WTC11 (cell line): ENCODE measurements around the gene CTNNA1. TPM values are rescaled to one million over a fixed set of nuclear protein-coding genes. Genes with fewer than 3 reads are reported as not detected.

Experiments
- ATAC-seq: fragments of 200-7000 bp; cut with Tn5 transposase; 2 replicates; pipeline ENCODE4 v1.10.0; 2021; ENCODE audit warnings: mild to moderate bottlenecking, moderate library complexity
- CTCF ChIA-PET: fragments of 300-600 bp; sonication (Branson Sonifier 250); formaldehyde crosslinking; loops from one replicate; lab custom pipeline; 2021; ENCODE audit warnings: antibody characterized with exemption; lab: Charles Lee
- POLR2A ChIA-PET: fragments of 350-600 bp; sonication (Branson Sonifier 250); formaldehyde crosslinking; loops from one replicate; lab custom pipeline; 2021; ENCODE audit warnings: antibody characterized with exemption; lab: Charles Lee
- DNase-seq: peaks from one replicate; pipeline ENCODE4 v3.0.0; 2021; ENCODE audit warnings: low spot score
- H3K27ac Mint-ChIP-seq: 2 replicates; pipeline ENCODE4 v1.8.0; 2021; ENCODE audit warnings: mixed read lengths
- H3K27me3 Mint-ChIP-seq: 2 replicates; pipeline ENCODE4 v1.8.0; 2021; ENCODE audit warnings: low read depth, mild to moderate bottlenecking, moderate library complexity, mixed read lengths
- H3K36me3 Mint-ChIP-seq: 2 replicates; pipeline ENCODE4 v1.8.0; 2021; ENCODE audit warnings: mixed read lengths
- H3K4me1 Mint-ChIP-seq: 2 replicates; pipeline ENCODE4 v1.8.0; 2022; ENCODE audit warnings: mixed read lengths
- H3K4me3 Mint-ChIP-seq: 2 replicates; pipeline ENCODE4 v1.8.0; 2021; ENCODE audit warnings: mild to moderate bottlenecking, moderate library complexity, mixed read lengths
- H3K9me3 Mint-ChIP-seq: 2 replicates; pipeline ENCODE4 v1.8.0; 2021; ENCODE audit warnings: mixed read lengths
- ATF1 ChIP-seq: sonication (generic); formaldehyde crosslinking; IDR thresholded peaks from 2 replicates; pipeline ENCODE4 v1.8.1; 2023; ENCODE audit warnings: mild to moderate bottlenecking, moderate library complexity, missing genetic modification reagents
- ETV6 ChIP-seq: sonication (generic); formaldehyde crosslinking; IDR thresholded peaks from 2 replicates; pipeline ENCODE4 v1.8.1; 2022; ENCODE audit warnings: mild to moderate bottlenecking, missing genetic modification reagents
- GRHL2 ChIP-seq: fragments of 250-450 bp; sonication (Bioruptor Pico); IDR thresholded peaks from 2 replicates; pipeline ENCODE4 v1.8.0; 2022; ENCODE audit warnings: mild to moderate bottlenecking, moderate library complexity; ENCODE audit not compliant: insufficient replicate concordance, severe bottlenecking
- NFYB ChIP-seq: sonication (generic); formaldehyde crosslinking; conservative IDR thresholded peaks from 2 replicates; pipeline ENCODE4 v1.8.0; 2022; ENCODE audit warnings: low read depth, missing genetic modification reagents
- NR2C2 ChIP-seq: sonication (generic); formaldehyde crosslinking; IDR thresholded peaks from 2 replicates; pipeline ENCODE4 v1.8.0; 2022; ENCODE audit warnings: mild to moderate bottlenecking, missing genetic modification reagents
- PRRX2 ChIP-seq: fragments of 250-450 bp; sonication (Bioruptor Pico); IDR thresholded peaks from 2 replicates; pipeline ENCODE4 v1.8.0; 2021; ENCODE audit warnings: mild to moderate bottlenecking
- RORB ChIP-seq: fragments of 250-450 bp; sonication (Bioruptor Pico); IDR thresholded peaks from 2 replicates; pipeline ENCODE4 v1.9.0; 2021; ENCODE audit warnings: mild to moderate bottlenecking
- TEAD1 ChIP-seq: sonication (generic); formaldehyde crosslinking; IDR thresholded peaks from 2 replicates; pipeline ENCODE4 v1.8.0; 2022; ENCODE audit warnings: mild to moderate bottlenecking, missing genetic modification reagents
- TP53 ChIP-seq: sonication (generic); formaldehyde crosslinking; IDR thresholded peaks from 2 replicates; pipeline ENCODE4 v1.8.1; 2023; ENCODE audit warnings: mild to moderate bottlenecking, missing genetic modification reagents
- ZNF121 ChIP-seq: sonication (generic); formaldehyde crosslinking; IDR thresholded peaks from 2 replicates; pipeline ENCODE4 v1.8.0; 2023; ENCODE audit warnings: missing genetic modification reagents
- total RNA-seq: library from RNA; stranded (reverse); gene quantifications from 3 replicates; pipeline ENCODE4 v1.2.3, GENCODE V29; 2021
- TF ChIP-seq, protein P1 (sequence below): sonication (generic); formaldehyde crosslinking; IDR thresholded peaks from 2 replicates; pipeline ENCODE4 v1.8.1; 2023; ENCODE audit warnings: mild to moderate bottlenecking, moderate library complexity, missing genetic modification reagents
- TF ChIP-seq, protein P2 (sequence below): fragments of 250-450 bp; sonication (Bioruptor Pico); IDR thresholded peaks from 2 replicates; pipeline ENCODE4 v1.9.0; 2021; ENCODE audit warnings: mild to moderate bottlenecking
- TF ChIP-seq, protein P3 (sequence below): sonication (generic); formaldehyde crosslinking; IDR thresholded peaks from 2 replicates; pipeline ENCODE4 v1.8.1; 2022; ENCODE audit warnings: mild to moderate bottlenecking, moderate library complexity, missing genetic modification reagents
- TF ChIP-seq, protein P4 (sequence below): sonication (generic); formaldehyde crosslinking; IDR thresholded peaks from 2 replicates; pipeline ENCODE4 v1.8.0; 2023; ENCODE audit warnings: missing genetic modification reagents, mild to moderate bottlenecking, borderline replicate concordance
- TF ChIP-seq, protein P5 (sequence below): sonication (generic); formaldehyde crosslinking; conservative IDR thresholded peaks from 2 replicates; pipeline ENCODE4 v1.8.1; 2022; ENCODE audit warnings: mild to moderate bottlenecking, missing genetic modification reagents
- TF ChIP-seq, protein P6 (sequence below): sonication (generic); formaldehyde crosslinking; IDR thresholded peaks from 2 replicates; pipeline ENCODE4 v1.8.0; 2022; ENCODE audit warnings: mild to moderate bottlenecking, missing genetic modification reagents
- TF ChIP-seq, protein P7 (sequence below): sonication (generic); formaldehyde crosslinking; IDR thresholded peaks from 2 replicates; pipeline ENCODE4 v1.8.1; 2023; ENCODE audit warnings: mild to moderate bottlenecking, missing genetic modification reagents, moderate library complexity
- TF ChIP-seq, protein P8 (sequence below): fragments of 250-450 bp; sonication (Bioruptor Pico); conservative IDR thresholded peaks from 2 replicates; pipeline ENCODE4 v1.9.0; 2021; ENCODE audit warnings: mild to moderate bottlenecking
- TF ChIP-seq, protein P9 (sequence below): fragments of 250-450 bp; sonication (Bioruptor Pico); IDR thresholded peaks from 2 replicates; pipeline ENCODE4 v1.8.0; 2021; ENCODE audit warnings: mild to moderate bottlenecking

CTNNA1 gene
- total RNA-seq, 1 experiment from 2014 or later: 309 TPM

DNA sequence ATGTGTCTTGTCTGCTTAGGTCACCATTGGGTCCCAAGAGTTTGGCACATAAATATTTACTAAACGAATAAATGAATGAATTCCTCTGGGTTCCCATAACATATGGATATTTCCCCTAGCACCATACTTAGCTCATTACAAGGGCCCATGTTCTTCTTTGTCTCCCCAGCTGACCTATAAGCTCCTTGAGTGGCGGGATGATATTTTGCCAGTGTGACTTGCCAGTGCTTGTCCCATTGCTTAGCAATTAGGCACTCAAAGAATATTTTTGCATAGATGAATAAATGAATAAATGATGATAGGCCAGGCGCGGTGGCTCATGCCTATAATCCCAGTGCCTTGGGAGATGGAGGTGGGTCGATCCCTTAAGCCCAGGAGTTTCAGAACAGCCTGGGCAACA, 16.9 kb upstream of the CTNNA1 start:
- Mint-ChIP-seq H3K36me3 (no peaks in the 10 kb centered on the region), H3K27me3 (no peaks in the 10 kb centered on the region; the same call in 1 of the 2 replicates), H3K27ac (no peak overlapping the region), H3K4me3 (no peak overlapping the region), H3K4me1 (peaks cover 20% of the 10 kb centered on the region), H3K9me3 (peaks cover 4% of the 10 kb centered on the region; the same call in 1 of the 2 replicates)
- ATAC-seq: no peak
- ChIA-PET POLR2A (interaction anchor here (1.3 kb wide), 1 partner anchor 17 kb away, joined by 5 read pairs; the partner anchor contains the start of gene CTNNA1), CTCF (interaction anchor here (1.5 kb wide), 1 partner anchor 54 kb away, joined by 4 read pairs; no protein-coding TSS in a partner anchor)
- DNase-seq: no peak
- TF ChIP-seq, protein P1, sequence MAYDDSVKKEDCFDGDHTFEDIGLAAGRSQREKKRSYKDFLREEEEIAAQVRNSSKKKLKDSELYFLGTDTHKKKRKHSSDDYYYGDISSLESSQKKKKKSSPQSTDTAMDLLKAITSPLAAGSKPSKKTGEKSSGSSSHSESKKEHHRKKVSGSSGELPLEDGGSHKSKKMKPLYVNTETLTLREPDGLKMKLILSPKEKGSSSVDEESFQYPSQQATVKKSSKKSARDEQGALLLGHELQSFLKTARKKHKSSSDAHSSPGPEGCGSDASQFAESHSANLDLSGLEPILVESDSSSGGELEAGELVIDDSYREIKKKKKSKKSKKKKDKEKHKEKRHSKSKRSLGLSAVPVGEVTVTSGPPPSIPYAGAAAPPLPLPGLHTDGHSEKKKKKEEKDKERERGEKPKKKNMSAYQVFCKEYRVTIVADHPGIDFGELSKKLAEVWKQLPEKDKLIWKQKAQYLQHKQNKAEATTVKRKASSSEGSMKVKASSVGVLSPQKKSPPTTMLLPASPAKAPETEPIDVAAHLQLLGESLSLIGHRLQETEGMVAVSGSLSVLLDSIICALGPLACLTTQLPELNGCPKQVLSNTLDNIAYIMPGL (CRISPR knock-in tag): no peak
- TF ChIP-seq, protein P2, sequence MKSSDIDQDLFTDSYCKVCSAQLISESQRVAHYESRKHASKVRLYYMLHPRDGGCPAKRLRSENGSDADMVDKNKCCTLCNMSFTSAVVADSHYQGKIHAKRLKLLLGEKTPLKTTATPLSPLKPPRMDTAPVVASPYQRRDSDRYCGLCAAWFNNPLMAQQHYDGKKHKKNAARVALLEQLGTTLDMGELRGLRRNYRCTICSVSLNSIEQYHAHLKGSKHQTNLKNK (CRISPR knock-in tag): no peak

DNA sequence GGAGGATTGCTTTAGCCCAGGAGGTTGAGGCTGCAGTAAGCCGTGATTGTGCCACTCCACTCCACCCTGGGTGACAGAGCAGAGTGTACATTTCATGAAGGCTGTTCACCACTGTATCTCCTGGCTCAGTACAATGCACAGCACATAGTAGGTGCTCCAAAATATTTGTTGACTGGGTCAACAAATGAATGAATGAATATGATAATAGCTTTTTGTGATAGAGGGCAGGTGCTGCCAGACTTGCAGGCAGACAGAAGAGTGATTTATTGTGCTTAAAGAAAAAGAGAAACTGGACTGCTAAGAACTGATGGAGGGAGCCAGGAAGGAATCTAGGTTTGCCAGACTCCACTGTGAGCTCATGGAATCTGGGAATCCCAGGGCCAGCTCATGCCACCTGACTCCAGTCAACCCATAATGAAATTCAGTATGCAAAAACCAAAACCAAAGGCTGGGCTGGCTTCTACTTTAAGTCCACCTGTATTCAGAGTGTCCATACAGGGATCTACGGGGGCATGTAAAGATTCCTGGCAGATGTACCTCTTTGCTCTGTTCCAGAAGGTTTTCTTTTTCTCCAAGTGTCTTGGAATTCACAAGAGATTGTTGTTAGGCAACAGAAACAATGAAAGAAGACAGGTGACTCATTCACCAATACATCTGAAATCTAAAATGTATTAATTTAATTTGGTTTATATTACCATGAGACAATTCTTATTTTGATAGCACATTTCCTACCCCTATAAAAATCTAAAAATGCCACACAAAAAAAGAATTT, 15.5 kb upstream of the CTNNA1 start:
- H3K27me3 Mint-ChIP-seq: no peaks in the 10 kb centered on the region; the same call in 1 of the 2 replicates
- ATAC-seq (no peak), DNase-seq (no peak)
- H3K4me3 Mint-ChIP-seq: no peak overlapping the region
- CTCF ChIA-PET: no interaction called here
- POLR2A ChIA-PET: no interaction called here
- H3K9me3 Mint-ChIP-seq: peaks cover 4% of the 10 kb centered on the region; the same call in 1 of the 2 replicates
- no peaks in the 10 kb centered on the region for H3K36me3 Mint-ChIP-seq
- H3K4me1 Mint-ChIP-seq: peaks cover 20% of the 10 kb centered on the region
- 0 out of 2 replicates have a peak overlapping the region, but pooled peaks have one; percentile 41 for H3K27ac Mint-ChIP-seq
- TF ChIP-seq ATF1 (CRISPR knock-in tag) (no peak), NFYB (CRISPR knock-in tag) (no peak), TP53 (no peak), GRHL2 (CRISPR knock-in tag) (no peak), RORB (no peak), PRRX2 (no peak), ZNF121 (CRISPR knock-in tag) (no peak), NR2C2 (CRISPR knock-in tag) (no peak), ETV6 (no peak), TEAD1 (no peak)
- TF ChIP-seq, protein P3, sequence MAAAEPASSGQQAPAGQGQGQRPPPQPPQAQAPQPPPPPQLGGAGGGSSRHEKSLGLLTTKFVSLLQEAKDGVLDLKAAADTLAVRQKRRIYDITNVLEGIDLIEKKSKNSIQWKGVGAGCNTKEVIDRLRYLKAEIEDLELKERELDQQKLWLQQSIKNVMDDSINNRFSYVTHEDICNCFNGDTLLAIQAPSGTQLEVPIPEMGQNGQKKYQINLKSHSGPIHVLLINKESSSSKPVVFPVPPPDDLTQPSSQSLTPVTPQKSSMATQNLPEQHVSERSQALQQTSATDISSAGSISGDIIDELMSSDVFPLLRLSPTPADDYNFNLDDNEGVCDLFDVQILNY: no peak
- TF ChIP-seq, protein P4, sequence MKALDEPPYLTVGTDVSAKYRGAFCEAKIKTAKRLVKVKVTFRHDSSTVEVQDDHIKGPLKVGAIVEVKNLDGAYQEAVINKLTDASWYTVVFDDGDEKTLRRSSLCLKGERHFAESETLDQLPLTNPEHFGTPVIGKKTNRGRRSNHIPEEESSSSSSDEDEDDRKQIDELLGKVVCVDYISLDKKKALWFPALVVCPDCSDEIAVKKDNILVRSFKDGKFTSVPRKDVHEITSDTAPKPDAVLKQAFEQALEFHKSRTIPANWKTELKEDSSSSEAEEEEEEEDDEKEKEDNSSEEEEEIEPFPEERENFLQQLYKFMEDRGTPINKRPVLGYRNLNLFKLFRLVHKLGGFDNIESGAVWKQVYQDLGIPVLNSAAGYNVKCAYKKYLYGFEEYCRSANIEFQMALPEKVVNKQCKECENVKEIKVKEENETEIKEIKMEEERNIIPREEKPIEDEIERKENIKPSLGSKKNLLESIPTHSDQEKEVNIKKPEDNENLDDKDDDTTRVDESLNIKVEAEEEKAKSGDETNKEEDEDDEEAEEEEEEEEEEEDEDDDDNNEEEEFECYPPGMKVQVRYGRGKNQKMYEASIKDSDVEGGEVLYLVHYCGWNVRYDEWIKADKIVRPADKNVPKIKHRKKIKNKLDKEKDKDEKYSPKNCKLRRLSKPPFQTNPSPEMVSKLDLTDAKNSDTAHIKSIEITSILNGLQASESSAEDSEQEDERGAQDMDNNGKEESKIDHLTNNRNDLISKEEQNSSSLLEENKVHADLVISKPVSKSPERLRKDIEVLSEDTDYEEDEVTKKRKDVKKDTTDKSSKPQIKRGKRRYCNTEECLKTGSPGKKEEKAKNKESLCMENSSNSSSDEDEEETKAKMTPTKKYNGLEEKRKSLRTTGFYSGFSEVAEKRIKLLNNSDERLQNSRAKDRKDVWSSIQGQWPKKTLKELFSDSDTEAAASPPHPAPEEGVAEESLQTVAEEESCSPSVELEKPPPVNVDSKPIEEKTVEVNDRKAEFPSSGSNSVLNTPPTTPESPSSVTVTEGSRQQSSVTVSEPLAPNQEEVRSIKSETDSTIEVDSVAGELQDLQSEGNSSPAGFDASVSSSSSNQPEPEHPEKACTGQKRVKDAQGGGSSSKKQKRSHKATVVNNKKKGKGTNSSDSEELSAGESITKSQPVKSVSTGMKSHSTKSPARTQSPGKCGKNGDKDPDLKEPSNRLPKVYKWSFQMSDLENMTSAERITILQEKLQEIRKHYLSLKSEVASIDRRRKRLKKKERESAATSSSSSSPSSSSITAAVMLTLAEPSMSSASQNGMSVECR (CRISPR knock-in tag): no peak
- TF ChIP-seq, protein P5, sequence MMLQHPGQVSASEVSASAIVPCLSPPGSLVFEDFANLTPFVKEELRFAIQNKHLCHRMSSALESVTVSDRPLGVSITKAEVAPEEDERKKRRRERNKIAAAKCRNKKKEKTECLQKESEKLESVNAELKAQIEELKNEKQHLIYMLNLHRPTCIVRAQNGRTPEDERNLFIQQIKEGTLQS (CRISPR knock-in tag): no peak
- TF ChIP-seq, protein P6, sequence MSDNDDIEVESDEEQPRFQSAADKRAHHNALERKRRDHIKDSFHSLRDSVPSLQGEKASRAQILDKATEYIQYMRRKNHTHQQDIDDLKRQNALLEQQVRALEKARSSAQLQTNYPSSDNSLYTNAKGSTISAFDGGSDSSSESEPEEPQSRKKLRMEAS (CRISPR knock-in tag): no peak
- TF ChIP-seq, protein P7, sequence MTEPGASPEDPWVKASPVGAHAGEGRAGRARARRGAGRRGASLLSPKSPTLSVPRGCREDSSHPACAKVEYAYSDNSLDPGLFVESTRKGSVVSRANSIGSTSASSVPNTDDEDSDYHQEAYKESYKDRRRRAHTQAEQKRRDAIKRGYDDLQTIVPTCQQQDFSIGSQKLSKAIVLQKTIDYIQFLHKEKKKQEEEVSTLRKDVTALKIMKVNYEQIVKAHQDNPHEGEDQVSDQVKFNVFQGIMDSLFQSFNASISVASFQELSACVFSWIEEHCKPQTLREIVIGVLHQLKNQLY: no peak
- TF ChIP-seq, protein P8, sequence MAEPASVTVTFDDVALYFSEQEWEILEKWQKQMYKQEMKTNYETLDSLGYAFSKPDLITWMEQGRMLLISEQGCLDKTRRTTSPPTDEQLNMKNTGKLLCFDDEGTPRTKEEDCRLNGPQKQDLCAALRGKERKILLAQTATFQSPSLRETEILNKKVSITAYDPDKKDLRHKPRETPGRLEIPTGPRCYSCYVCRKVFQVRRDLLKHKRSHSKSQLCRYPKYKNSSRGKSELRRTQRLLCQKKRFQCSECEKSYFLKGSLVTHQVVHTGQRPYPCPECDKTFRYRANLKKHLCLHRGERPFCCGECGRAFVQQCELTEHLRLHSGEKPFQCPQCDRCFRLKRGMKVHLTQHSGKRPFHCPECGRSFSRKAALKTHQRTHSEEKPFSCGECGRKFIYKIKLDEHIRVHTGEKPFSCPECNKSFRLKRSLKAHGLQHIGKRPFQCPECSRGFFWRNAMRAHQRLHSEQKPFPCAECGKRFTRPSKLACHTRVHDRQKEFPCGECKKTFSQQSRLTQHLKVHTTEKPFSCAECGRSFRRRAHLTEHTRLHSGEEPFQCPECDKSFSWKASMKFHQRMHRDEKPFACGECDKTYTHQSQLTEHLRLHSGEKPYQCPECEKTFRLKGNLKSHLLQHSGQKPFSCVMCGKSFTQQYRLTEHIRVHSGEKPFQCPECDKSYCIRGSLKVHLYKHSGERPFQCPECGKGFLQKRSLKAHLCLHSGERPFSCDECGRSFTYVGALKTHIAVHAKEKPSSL (CRISPR knock-in tag): no peak
- TF ChIP-seq, protein P9, sequence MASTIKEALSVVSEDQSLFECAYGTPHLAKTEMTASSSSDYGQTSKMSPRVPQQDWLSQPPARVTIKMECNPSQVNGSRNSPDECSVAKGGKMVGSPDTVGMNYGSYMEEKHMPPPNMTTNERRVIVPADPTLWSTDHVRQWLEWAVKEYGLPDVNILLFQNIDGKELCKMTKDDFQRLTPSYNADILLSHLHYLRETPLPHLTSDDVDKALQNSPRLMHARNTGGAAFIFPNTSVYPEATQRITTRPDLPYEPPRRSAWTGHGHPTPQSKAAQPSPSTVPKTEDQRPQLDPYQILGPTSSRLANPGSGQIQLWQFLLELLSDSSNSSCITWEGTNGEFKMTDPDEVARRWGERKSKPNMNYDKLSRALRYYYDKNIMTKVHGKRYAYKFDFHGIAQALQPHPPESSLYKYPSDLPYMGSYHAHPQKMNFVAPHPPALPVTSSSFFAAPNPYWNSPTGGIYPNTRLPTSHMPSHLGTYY: no peak
